Peyer's patch (tissue), 4 donors: ENCODE data around the gene ANKDD1A. TPM values are rescaled to one million over a fixed set of nuclear protein-coding genes. Genes with fewer than 3 reads are reported as not detected.
A peak's percentile ranks its signal among the peaks of the same experiment; 100 is the strongest.

Source experiments
- DNase-seq, 3 donors: peaks; one replicate each; pipeline ENCODE4 v3.0.0-alpha.2; 2017 to 2019
- H3K27ac ChIP-seq, 4 donors: fragments of 200-600 bp; sonication (generic); one replicate each; pipeline ENCODE4 v1.5.1; 2016 to 2019
- H3K27me3 ChIP-seq, 2 donors: fragments of 200-600 bp; sonication (generic); one replicate each; pipeline ENCODE4 v1.5.1; 2019
- H3K36me3 ChIP-seq, 3 donors: fragments of 200-600 bp; sonication (generic); one replicate each; pipeline ENCODE4 v1.5.1; 2016 to 2019
- H3K4me1 ChIP-seq, 4 donors: fragments of 200-600 bp; sonication (generic); one replicate each; pipeline ENCODE4 v1.5.1; 2016 to 2019
- H3K4me3 ChIP-seq, 4 donors: fragments of 200-600 bp; sonication (generic); 1 replicate in 3 of 4; 2 replicates in 1 of 4; pipeline ENCODE4 v1.5.1; 2016 to 2019; ENCODE audit warnings: mild to moderate bottlenecking in 1 of 4
- H3K9me3 ChIP-seq, 4 donors: fragments of 200-600 bp; sonication (generic); one replicate each; pipeline ENCODE4 v1.5.1; 2016 to 2019; ENCODE audit warnings: mild to moderate bottlenecking in 1 of 4
- POLR2A ChIP-seq, 2 donors: fragments of 450-650 bp; IDR thresholded peaks; one replicate each; pipeline ENCODE4 v1.5.1; 2017; ENCODE audit warnings: antibody characterized with exemption in 2 of 2, mild to moderate bottlenecking in 2 of 2, moderate library complexity in 2 of 2
- total RNA-seq, 4 donors: library from RNA; depleted of rRNA; stranded (reverse); fragments of >200 nt; gene quantifications; one replicate each; pipeline ENCODE4 v1.1.0, GENCODE V29; 2016
- TF ChIP-seq, protein P1 (sequence below), 6 experiments: fragments of 450-650 bp in 4 of 6; fragments of 200-600 bp in 2 of 6; sonication (generic) in 1 of 6; IDR thresholded peaks; one replicate each; pipeline ENCODE4 v1.5.1; 2017 to 2019; ENCODE audit warnings: antibody characterized with exemption in 6 of 6, mild to moderate bottlenecking in 3 of 6, moderate library complexity in 1 of 6

ANKDD1A gene
- 10 to 100 TPM in 1 of 4 donors, 1 to 10 TPM in 3; 3.9 to 13.2 (median 5.3) TPM for total RNA-seq

DNA sequence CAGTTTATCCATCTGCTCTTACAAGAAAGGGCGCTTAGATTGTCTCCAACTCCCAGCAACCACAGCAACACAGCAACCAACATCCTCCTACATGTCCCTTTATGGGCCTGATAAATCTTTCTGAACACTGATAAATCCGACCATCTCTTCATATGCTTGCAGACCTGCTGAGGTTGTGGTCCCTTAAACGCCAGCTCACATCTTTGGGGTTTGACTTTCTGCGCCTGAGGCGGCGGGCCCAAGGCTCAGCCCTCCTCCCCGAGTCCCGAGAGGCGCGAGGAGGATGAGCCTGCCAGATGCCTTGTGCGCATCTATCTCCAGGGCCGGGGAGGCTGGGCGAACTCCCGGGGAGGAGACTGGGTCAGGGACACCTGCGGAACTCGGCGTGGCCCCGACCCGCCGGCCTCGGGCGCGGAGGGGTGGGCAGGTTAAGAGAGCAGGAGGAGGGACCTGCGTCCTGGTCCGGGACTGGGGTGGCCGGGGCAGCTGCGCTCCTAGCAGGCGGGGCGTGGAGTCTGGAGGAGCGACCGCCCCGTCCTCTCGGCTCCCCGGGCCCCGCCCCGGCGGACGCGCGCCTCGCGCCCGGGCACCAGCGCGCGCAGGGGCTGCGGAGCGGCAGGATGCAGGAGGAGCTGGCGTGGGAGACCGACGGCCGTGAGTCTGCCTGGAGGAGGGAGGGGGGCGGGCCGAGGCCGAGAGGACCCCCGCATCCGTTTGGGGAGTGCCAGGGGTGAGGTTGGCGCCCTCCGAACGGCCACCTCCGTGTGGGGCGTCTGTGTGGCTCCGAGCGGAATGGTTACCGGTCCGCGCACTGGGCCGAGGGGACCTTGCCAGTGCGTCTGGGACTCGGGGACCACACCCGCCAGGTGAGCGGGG is at the start of gene ANKDD1A:
Gene ANKDD1A (plus strand): TSS at position 592 of the 876 bp plus-strand sequence. CDS start 29 bp downstream, at position 621.
- Histone ChIP-seq H3K27me3 (no peaks in the 10 kb centered on the region), H3K27ac (peak within 1 kb of the TSS in 2 of 4 donors; percentile 8 to 31)
- TF ChIP-seq, protein P1, sequence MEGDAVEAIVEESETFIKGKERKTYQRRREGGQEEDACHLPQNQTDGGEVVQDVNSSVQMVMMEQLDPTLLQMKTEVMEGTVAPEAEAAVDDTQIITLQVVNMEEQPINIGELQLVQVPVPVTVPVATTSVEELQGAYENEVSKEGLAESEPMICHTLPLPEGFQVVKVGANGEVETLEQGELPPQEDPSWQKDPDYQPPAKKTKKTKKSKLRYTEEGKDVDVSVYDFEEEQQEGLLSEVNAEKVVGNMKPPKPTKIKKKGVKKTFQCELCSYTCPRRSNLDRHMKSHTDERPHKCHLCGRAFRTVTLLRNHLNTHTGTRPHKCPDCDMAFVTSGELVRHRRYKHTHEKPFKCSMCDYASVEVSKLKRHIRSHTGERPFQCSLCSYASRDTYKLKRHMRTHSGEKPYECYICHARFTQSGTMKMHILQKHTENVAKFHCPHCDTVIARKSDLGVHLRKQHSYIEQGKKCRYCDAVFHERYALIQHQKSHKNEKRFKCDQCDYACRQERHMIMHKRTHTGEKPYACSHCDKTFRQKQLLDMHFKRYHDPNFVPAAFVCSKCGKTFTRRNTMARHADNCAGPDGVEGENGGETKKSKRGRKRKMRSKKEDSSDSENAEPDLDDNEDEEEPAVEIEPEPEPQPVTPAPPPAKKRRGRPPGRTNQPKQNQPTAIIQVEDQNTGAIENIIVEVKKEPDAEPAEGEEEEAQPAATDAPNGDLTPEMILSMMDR (IDR thresholded peaks at IDR 0.05): no peak
- TF ChIP-seq POLR2A (IDR thresholded peaks at IDR 0.05): no peak

GRCh38 chr15:64861960-64862359 is 49.7 kb upstream of the ANKDD1A start:
- Histone ChIP-seq H3K36me3 (peaks cover 0 to 30% (median 0%) of the 10 kb centered on the region in 3 donors), H3K27ac (no peak overlapping the region), H3K27me3 (no peaks in the 10 kb centered on the region), H3K4me1 (peaks cover 0 to 26% (median 6%) of the 10 kb centered on the region in 4 donors), H3K4me3 (no peak overlapping the region), H3K9me3 (no peaks in the 10 kb centered on the region)
- TF ChIP-seq POLR2A (IDR thresholded peaks at IDR 0.05): no peak
- TF ChIP-seq, protein P1 (IDR thresholded peaks at IDR 0.05): no peak
- no peak for DNase-seq

More for the DNA sequence above, at the start of gene ANKDD1A:
- H3K4me3 ChIP-seq: peak within 1 kb of the TSS; percentile 38 to 64 (median 46)
- no peaks in the 10 kb centered on the region for H3K9me3 ChIP-seq
- H3K36me3 ChIP-seq: no peaks in the 10 kb centered on the region
- peaks cover 0 to 4% (median 0%) of the 10 kb centered on the region in 4 donors for H3K4me1 ChIP-seq
- peak in 2 of 3 donors; percentile 67 to 70 for DNase-seq

DNA sequence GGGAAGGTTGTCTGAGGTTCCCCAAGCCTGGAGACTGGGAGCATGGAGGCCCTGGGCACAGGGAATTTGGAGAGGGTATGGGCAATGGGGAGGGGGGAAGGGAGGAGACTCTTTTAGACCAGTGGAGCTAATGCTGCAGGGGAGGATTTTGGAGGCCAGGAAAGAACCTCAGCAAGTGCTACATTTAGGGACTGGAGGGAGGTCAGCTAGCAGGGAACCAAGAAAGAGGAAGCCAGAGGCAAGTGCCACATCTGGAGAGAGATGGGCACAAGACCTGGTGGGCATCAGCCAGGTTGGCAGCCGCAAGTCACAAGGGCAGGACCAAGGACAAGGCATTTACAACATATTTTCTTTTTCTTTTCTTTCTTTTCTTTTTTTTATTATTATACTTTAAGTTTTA is 49.3 kb upstream of the ANKDD1A start:
- H3K27me3 ChIP-seq: no peaks in the 10 kb centered on the region
- H3K36me3 ChIP-seq: peaks cover 0 to 30% (median 0%) of the 10 kb centered on the region in 3 donors
- H3K4me1 ChIP-seq: peaks cover 0 to 26% (median 2%) of the 10 kb centered on the region in 4 donors
- H3K27ac ChIP-seq: no peak overlapping the region
- no peak for TF ChIP-seq POLR2A (IDR thresholded peaks at IDR 0.05)
- TF ChIP-seq, protein P1 (IDR thresholded peaks at IDR 0.05): no peak
- H3K9me3 ChIP-seq: no peaks in the 10 kb centered on the region
- DNase-seq: no peak
- H3K4me3 ChIP-seq: no peak overlapping the region

DNA sequence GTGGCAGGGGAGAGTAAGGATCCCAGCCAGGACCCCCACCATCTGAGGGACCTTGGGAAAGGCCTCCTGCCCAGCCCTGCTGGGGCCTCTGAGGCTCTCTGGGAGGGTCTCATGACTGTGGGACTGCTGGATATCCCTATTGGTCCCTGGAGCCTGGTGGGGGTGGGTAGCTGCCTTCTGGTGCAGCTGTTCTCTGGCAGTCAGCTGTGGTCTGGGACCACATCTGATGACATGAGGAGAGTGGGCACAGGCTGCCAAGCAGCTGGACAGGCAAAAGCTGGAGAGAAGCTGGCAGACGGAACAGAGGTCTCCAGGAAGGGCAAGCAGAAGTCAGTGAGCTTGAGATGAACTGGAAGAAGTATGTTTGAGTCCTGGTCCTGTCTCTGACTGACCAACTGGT is 47.6 kb upstream of the ANKDD1A start:
- TF ChIP-seq, protein P1 (IDR thresholded peaks at IDR 0.05): no peak
- TF ChIP-seq POLR2A (IDR thresholded peaks at IDR 0.05): no peak
- peak overlapping the region in 3 of 4 donors; percentile 2 to 53 (median 36) for H3K27ac ChIP-seq
- no peaks in the 10 kb centered on the region for H3K27me3 ChIP-seq
- H3K4me3 ChIP-seq: no peak overlapping the region
- H3K36me3 ChIP-seq: peaks cover 0 to 30% (median 0%) of the 10 kb centered on the region in 3 donors
- H3K4me1 ChIP-seq: peaks cover 0 to 16% (median 0%) of the 10 kb centered on the region in 4 donors
- no peak for DNase-seq
- H3K9me3 ChIP-seq: no peaks in the 10 kb centered on the region

DNA sequence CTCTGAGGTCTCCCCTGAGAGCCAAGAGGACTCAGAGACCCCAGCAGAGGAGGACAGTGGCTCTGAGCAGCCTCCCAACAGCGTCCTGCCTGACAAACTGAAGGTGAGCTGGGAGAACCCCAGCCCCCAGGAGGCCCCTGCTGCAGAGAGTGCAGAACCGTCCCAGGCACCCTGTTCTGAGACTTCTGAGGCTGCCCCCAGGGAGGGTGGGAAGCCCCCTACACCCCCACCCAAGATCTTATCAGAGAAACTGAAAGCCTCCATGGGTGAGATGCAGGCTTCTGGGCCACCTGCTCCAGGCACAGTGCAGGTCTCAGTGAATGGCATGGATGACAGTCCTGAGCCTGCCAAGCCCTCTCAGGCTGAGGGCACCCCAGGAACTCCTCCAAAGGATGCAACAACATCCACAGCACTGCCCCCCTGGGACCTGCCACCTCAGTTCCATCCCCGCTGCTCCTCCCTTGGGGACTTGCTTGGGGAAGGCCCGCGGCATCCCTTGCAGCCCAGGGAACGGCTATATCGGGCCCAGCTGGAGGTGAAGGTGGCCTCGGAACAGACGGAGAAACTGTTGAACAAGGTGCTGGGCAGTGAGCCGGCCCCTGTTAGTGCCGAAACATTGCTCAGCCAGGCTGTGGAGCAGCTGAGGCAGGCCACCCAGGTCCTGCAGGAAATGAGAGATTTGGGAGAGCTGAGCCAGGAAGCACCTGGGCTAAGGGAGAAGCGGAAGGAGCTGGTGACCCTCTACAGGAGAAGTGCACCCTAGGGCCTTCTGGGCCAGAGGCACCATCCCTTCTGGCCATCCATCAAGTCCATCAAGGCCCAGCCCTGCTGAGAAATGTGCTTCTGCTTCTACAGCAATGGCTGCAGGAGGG is 46.3 kb upstream of the ANKDD1A start:
- Histone ChIP-seq H3K27me3 (no peaks in the 10 kb centered on the region), H3K36me3 (peaks cover 0 to 25% (median 0%) of the 10 kb centered on the region in 3 donors), H3K27ac (peak overlapping the region; percentile 22 to 53 (median 42)), H3K4me3 (no peak overlapping the region), H3K9me3 (no peaks in the 10 kb centered on the region), H3K4me1 (peaks cover 0 to 16% (median 0%) of the 10 kb centered on the region in 4 donors)
- no peak for DNase-seq
- TF ChIP-seq, protein P1 (IDR thresholded peaks at IDR 0.05): no peak
- TF ChIP-seq POLR2A (IDR thresholded peaks at IDR 0.05): no peak
